ENCODE results near the gene MEA1. TPM values are rescaled to one million over a fixed set of nuclear protein-coding genes. Genes with fewer than 3 reads are reported as not detected.

MEA1 gene
- total RNA-seq, 1 donor from 2014 or later, result 94.7 TPM

- Mint-ChIP-seq H3K4me3 (peak overlapping the region; percentile 94), H3K27me3 (ENCODE audit: low read depth) (no peaks in the 10 kb centered on the region), H3K4me1 (peaks cover 34% of the 10 kb centered on the region), H3K27ac (ENCODE audit: unreplicated experiment) (peak overlapping the region; percentile 98), H3K36me3 (ENCODE audit: low read depth) (peaks cover 6% of the 10 kb centered on the region), H3K9me3 (no peaks in the 10 kb centered on the region)
- TF ChIP-seq CTCF (conservative IDR thresholded peaks at IDR 0.05), result no peak
- DNase-seq (ENCODE audit: low read depth, low spot score), result no peak
Measured at GRCh38 chr6:43052842-43053544, 39.2 kb upstream of the MEA1 start.

- TF ChIP-seq CTCF (conservative IDR thresholded peaks at IDR 0.05), result no peak
- Mint-ChIP-seq H3K4me3 (peak overlapping the region; percentile 94), H3K9me3 (no peaks in the 10 kb centered on the region), H3K4me1 (peaks cover 32% of the 10 kb centered on the region), H3K27ac (ENCODE audit: unreplicated experiment) (peak overlapping the region; percentile 31), H3K27me3 (ENCODE audit: low read depth) (no peaks in the 10 kb centered on the region), H3K36me3 (ENCODE audit: low read depth) (peaks cover 9% of the 10 kb centered on the region)
- no peak for DNase-seq (ENCODE audit: low read depth, low spot score)
Measured at GRCh38 chr6:43052225-43052841, 38.6 kb upstream of the MEA1 start.

GRCh38 chr6:43050981-43051380, 37.2 kb upstream of the MEA1 start:
- no peak for TF ChIP-seq CTCF (conservative IDR thresholded peaks at IDR 0.05)
- Mint-ChIP-seq H3K9me3 (no peaks in the 10 kb centered on the region), H3K36me3 (ENCODE audit: low read depth) (peaks cover 9% of the 10 kb centered on the region), H3K27ac (ENCODE audit: unreplicated experiment) (no peak overlapping the region), H3K27me3 (ENCODE audit: low read depth) (no peaks in the 10 kb centered on the region), H3K4me3 (peak overlapping the region; percentile 94), H3K4me1 (peaks cover 32% of the 10 kb centered on the region)
- no peak for DNase-seq (ENCODE audit: low read depth, low spot score)

- H3K9me3 Mint-ChIP-seq, result no peaks in the 10 kb centered on the region
- H3K4me1 Mint-ChIP-seq, result peaks cover 21% of the 10 kb centered on the region
- no peak for TF ChIP-seq CTCF (conservative IDR thresholded peaks at IDR 0.05)
- no peak overlapping the region for H3K27ac Mint-ChIP-seq (ENCODE audit: unreplicated experiment)
- H3K36me3 Mint-ChIP-seq (ENCODE audit: low read depth), result peaks cover 7% of the 10 kb centered on the region
- no peak overlapping the region for H3K4me3 Mint-ChIP-seq
- DNase-seq (ENCODE audit: low read depth, low spot score), result no peak
- no peaks in the 10 kb centered on the region for H3K27me3 Mint-ChIP-seq (ENCODE audit: low read depth)
Measured at GRCh38 chr6:43047998-43048397, 34.3 kb upstream of the MEA1 start.

- Mint-ChIP-seq H3K27ac (ENCODE audit: unreplicated experiment) (no peak overlapping the region), H3K27me3 (ENCODE audit: low read depth) (no peaks in the 10 kb centered on the region), H3K9me3 (no peaks in the 10 kb centered on the region), H3K36me3 (ENCODE audit: low read depth) (peaks cover 5% of the 10 kb centered on the region), H3K4me1 (peaks cover under 1% of the 10 kb centered on the region), H3K4me3 (no peak overlapping the region)
- no peak for TF ChIP-seq CTCF (conservative IDR thresholded peaks at IDR 0.05)
- DNase-seq (ENCODE audit: low read depth, low spot score), result no peak
Measured at GRCh38 chr6:43045371-43045930, 31.7 kb upstream of the MEA1 start.

All from neural crest cell (in vitro differentiated cells).